Muscle layer of colon (tissue), 2 donors: ENCODE results near the gene LRRTM2.

Source experiments
- H3K27ac ChIP-seq: one replicate; pipeline ENCODE4 v1.7.0; 2013; ENCODE audit warnings: low read depth, mild to moderate bottlenecking, low read length, moderate library complexity
- H3K27me3 ChIP-seq, 2 donors: one replicate each; pipeline ENCODE4 v1.7.0; 2013; ENCODE audit warnings: low read length in 2 of 2, mild to moderate bottlenecking in 2 of 2; ENCODE audit not compliant: insufficient read depth in 2 of 2, control insufficient read depth in 1 of 2
- H3K36me3 ChIP-seq: one replicate; pipeline ENCODE4 v1.7.0; 2013; ENCODE audit warnings: mild to moderate bottlenecking, low read length; ENCODE audit not compliant: insufficient read depth
- H3K4me1 ChIP-seq: one replicate; pipeline ENCODE4 v1.7.0; 2013; ENCODE audit warnings: mild to moderate bottlenecking, low read length; ENCODE audit not compliant: insufficient read depth
- H3K4me3 ChIP-seq, 2 donors: one replicate each; pipeline ENCODE4 v1.7.0; 2013; ENCODE audit warnings: low read length in 2 of 2, low read depth in 1 of 2, mild to moderate bottlenecking in 1 of 2, moderate library complexity in 1 of 2
- H3K9ac ChIP-seq: one replicate; pipeline ENCODE4 v1.7.0; 2013; ENCODE audit warnings: low read length
- H3K9me3 ChIP-seq: one replicate; pipeline ENCODE4 v1.7.0; 2013; ENCODE audit warnings: mild to moderate bottlenecking, low read length
- donor health status: abdominal sarcoma.
- donor health status: Adenocarcinoma of cecum.

Gene LRRTM2

DNA sequence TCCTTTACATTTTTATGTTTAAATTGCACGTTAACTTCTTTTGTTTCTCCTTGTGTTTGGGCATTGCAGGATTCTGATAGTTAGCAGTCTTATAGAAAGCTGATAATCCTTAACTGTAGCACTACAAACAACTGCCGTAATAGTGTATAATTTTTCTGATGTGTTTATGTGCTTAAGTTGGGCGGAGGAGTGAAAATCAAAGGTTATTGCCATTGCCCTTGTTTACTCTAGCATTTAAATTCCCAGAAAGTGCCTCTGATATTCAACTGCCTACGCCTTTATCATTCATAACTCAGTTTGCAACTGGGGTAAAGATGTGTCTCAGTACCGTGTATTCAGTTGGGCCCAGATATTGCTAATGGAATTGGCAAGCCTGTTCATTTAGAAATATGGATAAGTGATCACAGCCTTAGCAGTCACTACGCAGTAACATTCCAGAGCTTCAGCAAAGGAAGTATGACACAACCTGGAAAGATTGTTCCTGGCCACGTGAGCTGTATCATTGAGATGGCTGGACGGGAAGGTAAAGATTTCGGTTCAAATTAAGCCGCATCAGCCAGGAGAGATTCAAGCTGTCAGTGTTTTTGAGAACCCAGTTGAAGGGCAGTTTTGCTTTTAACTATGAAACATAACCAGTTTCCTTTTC lies 28.1 kb upstream of the LRRTM2 start:
- no peaks in the 10 kb centered on the region for H3K27me3 ChIP-seq
- no peak overlapping the region for H3K4me3 ChIP-seq
- H3K27ac ChIP-seq, result no peak overlapping the region
- no peaks in the 10 kb centered on the region for H3K9me3 ChIP-seq
- no peaks in the 10 kb centered on the region for H3K4me1 ChIP-seq
- H3K9ac ChIP-seq, result no peak overlapping the region
- peaks cover 34% of the 10 kb centered on the region for H3K36me3 ChIP-seq

DNA sequence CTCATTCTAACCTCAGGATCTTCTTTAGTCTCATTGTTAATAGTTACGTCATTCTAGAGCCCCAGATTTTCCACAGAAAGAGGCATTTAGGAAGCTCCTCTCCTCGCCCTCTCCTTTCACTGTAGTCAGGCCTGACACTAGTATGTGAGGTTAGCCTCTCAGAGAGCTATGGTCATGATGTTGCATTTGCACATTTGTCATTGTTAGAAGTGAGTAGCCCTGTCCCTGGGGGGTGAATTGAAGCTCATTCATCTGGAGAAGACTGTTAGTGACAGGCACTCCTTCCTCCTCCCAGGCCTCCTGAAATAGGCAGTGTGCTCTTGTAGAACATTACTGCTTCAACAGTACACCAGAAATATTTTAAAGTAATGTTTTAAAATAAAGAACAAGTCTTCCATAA lies 26.6 kb upstream of the LRRTM2 start:
- Histone ChIP-seq H3K27me3 (no peaks in the 10 kb centered on the region), H3K4me3 (no peak overlapping the region), H3K27ac (no peak overlapping the region), H3K4me1 (no peaks in the 10 kb centered on the region), H3K9ac (no peak overlapping the region), H3K9me3 (no peaks in the 10 kb centered on the region), H3K36me3 (peaks cover 34% of the 10 kb centered on the region)

DNA sequence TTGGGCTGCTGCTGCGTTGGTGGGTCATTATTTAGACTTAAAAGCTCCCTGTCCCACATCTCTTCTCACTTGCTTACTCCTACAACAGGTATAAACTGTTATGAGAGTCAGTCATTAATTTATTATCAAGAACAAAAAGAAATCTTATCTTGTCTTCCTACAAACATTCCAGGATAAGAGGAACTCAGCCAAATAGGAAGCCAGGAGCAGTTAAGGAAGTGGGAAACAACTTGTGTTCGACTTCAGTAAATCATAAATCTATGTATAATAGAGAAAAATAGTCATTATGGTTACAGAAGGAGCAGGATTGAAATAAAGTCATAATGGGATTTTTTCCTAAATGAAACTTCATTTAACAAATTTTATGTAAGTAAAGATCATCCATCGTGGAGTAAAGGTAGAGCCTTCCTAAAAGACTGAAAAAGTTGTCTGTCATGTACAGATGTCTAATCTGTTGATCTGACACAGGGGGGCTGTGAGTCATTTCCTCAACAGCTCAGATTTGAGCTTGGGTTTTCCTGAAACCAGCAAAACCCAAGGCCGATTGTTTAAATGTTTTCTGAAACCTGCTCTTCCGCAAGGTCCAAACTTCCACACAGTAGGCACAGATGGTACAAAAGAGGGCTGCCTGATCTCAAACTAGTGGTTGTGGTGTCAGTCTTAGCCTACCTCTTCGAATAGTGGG lies 25.3 kb upstream of the LRRTM2 start:
- Histone ChIP-seq H3K9me3 (no peaks in the 10 kb centered on the region), H3K36me3 (peaks cover 24% of the 10 kb centered on the region), H3K4me1 (no peaks in the 10 kb centered on the region), H3K27me3 (no peaks in the 10 kb centered on the region), H3K9ac (no peak overlapping the region), H3K27ac (no peak overlapping the region), H3K4me3 (no peak overlapping the region)

DNA sequence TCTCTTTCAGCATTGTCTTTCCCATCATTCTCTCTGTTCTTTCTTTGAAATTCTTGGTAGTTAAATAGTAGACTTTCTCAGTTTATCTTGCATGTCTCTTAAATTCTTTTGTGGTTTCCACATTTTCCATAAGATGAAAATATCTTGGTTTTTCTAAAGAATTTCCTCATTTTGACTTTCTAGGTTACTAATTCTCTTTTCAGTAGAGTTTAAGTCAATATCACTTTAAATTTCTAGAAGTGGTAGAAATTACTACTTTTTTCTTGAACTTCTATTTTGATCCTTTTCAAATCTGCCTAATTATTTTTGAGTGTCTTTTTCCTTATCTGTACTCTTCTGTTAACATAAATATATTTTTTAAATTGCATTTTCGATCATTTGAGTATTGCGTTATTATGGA lies 23.6 kb upstream of the LRRTM2 start:
- H3K4me1 ChIP-seq, result no peaks in the 10 kb centered on the region
- no peak overlapping the region for H3K9ac ChIP-seq
- no peaks in the 10 kb centered on the region for H3K9me3 ChIP-seq
- H3K27ac ChIP-seq, result no peak overlapping the region
- H3K4me3 ChIP-seq, result no peak overlapping the region
- H3K27me3 ChIP-seq, result no peaks in the 10 kb centered on the region
- peaks cover 11% of the 10 kb centered on the region for H3K36me3 ChIP-seq

DNA sequence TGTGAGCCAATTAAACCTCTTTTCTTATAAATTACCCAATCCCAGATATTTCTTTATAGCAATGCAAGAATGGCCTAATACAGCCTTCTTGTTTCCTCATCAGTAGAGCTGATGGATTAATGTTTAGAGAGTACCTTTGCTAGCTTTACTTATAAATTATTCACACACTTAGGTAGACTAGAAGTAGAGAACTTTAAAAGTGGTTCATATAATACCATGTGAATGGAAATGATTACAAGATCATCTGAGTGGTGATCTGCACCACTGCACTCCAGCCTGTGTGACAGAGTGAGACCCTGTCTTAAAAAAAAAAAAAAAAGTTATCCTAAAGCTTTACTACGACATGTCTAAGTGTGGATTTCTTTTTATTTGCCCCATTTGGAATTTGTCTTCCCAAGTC lies 23.2 kb upstream of the LRRTM2 start:
- Histone ChIP-seq H3K4me1 (no peaks in the 10 kb centered on the region), H3K27ac (no peak overlapping the region), H3K27me3 (no peaks in the 10 kb centered on the region), H3K9ac (no peak overlapping the region), H3K36me3 (peaks cover 8% of the 10 kb centered on the region), H3K9me3 (no peaks in the 10 kb centered on the region), H3K4me3 (no peak overlapping the region)

DNA sequence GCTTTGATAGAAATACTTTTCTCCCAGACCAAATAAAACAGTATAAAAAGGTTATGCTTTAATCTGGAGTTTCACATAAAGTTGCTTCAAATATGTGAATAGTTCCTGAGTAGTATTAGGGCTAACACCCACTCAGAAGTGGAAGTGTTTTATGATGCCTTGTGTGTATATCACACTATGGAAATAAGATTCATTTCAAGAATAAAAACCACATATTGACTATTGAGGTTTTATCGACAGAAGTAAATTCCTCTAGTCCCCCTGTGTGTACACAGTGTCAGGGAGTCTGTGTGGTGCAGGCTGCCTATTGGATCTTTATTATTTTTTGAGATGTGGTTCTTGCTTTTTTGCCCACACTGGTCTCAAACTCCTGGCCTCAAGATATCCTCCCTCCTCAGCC lies 20.8 kb upstream of the LRRTM2 start:
- Histone ChIP-seq H3K9ac (no peak overlapping the region), H3K27me3 (no peaks in the 10 kb centered on the region), H3K36me3 (peaks cover 5% of the 10 kb centered on the region), H3K4me3 (no peak overlapping the region), H3K4me1 (no peaks in the 10 kb centered on the region), H3K27ac (no peak overlapping the region), H3K9me3 (no peaks in the 10 kb centered on the region)

DNA sequence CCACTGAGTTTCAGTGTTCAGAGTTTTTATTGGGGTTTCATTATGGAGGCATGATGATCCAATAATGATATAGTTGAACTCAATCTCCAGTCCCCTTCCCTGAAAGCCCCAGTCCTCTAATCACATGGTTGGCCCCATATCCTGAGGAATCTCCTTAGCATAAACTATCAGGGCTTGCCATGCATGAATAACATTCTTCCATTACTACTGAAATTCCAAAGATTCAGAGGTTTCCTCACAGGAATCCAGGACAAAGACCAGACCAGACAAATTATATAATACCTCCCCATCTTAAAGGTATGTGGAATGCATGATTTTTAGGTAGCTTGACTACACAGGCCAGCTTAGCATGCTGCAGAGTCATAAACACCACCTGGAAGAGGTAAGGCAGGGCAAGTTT lies 15.5 kb upstream of the LRRTM2 start:
- no peak overlapping the region for H3K4me3 ChIP-seq
- no peak overlapping the region for H3K27ac ChIP-seq
- H3K36me3 ChIP-seq, result peaks cover 35% of the 10 kb centered on the region
- no peaks in the 10 kb centered on the region for H3K27me3 ChIP-seq
- H3K4me1 ChIP-seq, result no peaks in the 10 kb centered on the region
- H3K9me3 ChIP-seq, result no peaks in the 10 kb centered on the region
- no peak overlapping the region for H3K9ac ChIP-seq

DNA sequence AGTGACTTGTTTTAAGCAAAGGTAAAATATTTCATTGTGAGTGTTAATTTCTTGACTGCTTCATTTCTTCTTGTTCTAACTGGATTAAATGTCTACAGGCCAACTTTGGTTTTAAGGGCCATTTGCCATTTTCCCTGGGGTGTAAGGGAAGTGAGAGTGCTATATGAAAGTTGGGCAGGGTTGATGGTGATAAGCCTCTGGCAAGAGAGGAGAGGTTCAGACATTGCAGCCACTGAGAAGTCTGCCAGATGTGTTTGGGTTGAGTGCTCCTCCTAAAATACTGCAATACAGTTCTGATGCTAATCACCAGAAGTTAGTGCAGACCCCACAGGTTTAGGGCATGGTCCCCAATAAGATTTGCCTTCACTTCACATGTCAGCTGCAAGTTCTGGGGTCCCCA lies 14.9 kb upstream of the LRRTM2 start:
- Histone ChIP-seq H3K27me3 (no peaks in the 10 kb centered on the region), H3K9me3 (no peaks in the 10 kb centered on the region), H3K36me3 (peaks cover 35% of the 10 kb centered on the region), H3K27ac (no peak overlapping the region), H3K4me3 (no peak overlapping the region), H3K9ac (no peak overlapping the region), H3K4me1 (no peaks in the 10 kb centered on the region)

DNA sequence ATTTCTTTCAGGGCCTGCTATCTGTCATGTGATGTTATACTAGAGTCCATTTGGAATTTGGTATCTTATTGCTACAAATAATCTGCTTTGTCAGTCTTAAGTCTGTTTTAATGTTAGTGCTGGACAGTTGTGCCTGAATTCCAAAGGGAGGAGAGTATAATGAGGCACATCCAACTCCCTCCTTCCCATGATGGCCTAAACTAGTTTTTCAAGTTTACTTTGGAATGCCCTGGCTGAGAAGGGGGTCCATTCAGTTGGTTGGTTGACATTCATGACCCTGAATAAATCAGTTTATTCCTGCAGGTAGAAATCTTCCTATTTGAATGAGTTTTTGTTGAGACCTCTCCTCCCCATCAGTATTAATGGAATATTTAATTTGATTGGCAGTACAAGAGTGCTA lies 9.4 kb upstream of the LRRTM2 start:
- H3K27ac ChIP-seq, result no peak overlapping the region
- H3K4me1 ChIP-seq, result no peaks in the 10 kb centered on the region
- peaks cover 20% of the 10 kb centered on the region for H3K36me3 ChIP-seq
- H3K9me3 ChIP-seq, result no peaks in the 10 kb centered on the region
- no peaks in the 10 kb centered on the region for H3K27me3 ChIP-seq
- no peak overlapping the region for H3K4me3 ChIP-seq
- H3K9ac ChIP-seq, result no peak overlapping the region

DNA sequence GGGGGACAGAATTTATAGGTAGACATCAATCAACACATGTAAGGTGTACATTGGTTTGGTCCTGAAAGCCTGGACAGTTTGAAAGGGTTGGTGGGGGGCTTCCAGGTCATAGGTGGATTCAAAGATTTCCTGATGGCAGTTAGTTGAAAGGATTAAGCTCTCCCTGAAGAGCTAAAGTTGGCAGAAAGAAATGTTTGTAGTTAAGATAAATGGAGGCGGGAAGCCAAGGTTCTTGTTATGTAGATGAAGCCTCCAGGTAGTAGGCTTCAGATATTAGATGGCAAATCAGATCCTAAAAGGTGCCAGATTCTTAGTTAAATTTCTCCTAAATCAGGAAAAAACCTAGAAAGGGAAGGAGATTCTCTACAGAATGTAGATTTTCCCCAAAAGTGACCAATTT lies 9.0 kb upstream of the LRRTM2 start:
- Histone ChIP-seq H3K36me3 (peaks cover 18% of the 10 kb centered on the region), H3K27me3 (no peaks in the 10 kb centered on the region), H3K4me3 (no peak overlapping the region), H3K27ac (no peak overlapping the region), H3K9ac (no peak overlapping the region), H3K9me3 (no peaks in the 10 kb centered on the region), H3K4me1 (no peaks in the 10 kb centered on the region)

DNA sequence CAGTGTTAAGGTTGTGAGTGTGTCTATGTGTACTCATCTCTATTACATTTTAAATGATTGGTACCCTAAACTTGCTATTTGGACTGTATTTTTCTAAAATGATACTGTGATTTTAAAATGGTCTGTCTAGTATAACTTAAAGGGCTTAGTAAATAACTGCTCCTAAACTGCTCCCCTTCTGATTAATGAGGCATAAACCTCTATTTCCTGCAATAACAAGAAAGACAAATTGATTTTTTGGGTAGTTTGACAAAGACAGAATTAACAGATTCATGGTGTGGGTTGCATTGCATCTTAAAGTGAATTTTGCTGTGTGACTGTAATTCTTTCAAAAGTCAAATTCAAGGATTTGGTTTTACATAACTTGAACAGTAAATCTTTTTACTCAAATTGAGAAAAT lies 8.1 kb upstream of the LRRTM2 start:
- Histone ChIP-seq H3K9ac (no peak overlapping the region), H3K27ac (no peak overlapping the region), H3K27me3 (no peaks in the 10 kb centered on the region), H3K36me3 (peaks cover 11% of the 10 kb centered on the region), H3K4me3 (no peak overlapping the region), H3K9me3 (no peaks in the 10 kb centered on the region), H3K4me1 (peaks cover 5% of the 10 kb centered on the region)
